Suppressor macrophage (primary cell): ENCODE results near the gene LIMD2.

Source experiments
- DNase-seq, 4 experiments: peaks; one replicate each; pipeline ENCODE4 v3.0.0-alpha.2; 2020 to 2022

Gene LIMD2

GRCh38 chr17:63681530-63681929, 18.4 kb downstream of the LIMD2 start:
- DNase-seq: no peak

DNA sequence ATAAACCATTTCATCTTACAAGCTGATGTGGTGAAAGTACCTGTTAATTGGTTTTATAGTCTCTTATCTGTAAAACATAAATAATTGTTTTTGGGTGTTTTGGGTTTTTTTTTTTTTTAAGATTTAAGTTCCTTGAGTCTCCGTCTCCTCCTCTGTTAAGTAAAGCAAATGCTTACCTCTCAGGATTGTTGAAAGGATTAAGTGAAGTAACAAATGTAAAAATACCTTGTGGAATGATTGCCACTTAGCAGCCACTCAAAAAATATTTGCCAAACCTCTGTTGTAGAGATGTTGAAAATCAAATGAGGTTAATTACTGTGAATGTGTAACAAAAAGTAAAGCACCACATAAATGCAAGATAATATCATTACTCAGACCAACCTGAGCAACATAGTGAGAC, 19.2 kb downstream of the LIMD2 start:
- DNase-seq: no peak

GRCh38 chr17:63679214-63679613, 20.7 kb downstream of the LIMD2 start:
- no peak for DNase-seq

DNA sequence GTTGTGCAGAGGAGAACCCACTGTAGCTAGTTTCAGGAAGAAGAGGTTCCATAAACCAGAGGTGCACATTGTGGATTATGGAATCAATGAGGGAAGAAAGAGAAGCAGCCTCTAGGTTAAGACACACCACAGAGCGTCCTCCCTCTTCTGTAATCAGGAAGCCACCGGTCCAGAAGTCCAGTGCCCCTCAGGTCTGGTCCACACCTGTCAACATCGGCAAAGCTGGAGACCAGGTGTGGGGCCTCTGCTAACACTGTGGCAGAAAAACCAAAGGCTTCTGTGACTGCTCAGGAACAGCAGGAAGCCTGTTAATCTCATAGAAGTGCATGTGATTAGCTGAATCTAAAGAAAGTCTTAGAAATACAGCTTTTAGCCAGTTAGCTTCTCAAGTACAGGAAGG, 23.3 kb downstream of the LIMD2 start:
- DNase-seq: no peak

DNA sequence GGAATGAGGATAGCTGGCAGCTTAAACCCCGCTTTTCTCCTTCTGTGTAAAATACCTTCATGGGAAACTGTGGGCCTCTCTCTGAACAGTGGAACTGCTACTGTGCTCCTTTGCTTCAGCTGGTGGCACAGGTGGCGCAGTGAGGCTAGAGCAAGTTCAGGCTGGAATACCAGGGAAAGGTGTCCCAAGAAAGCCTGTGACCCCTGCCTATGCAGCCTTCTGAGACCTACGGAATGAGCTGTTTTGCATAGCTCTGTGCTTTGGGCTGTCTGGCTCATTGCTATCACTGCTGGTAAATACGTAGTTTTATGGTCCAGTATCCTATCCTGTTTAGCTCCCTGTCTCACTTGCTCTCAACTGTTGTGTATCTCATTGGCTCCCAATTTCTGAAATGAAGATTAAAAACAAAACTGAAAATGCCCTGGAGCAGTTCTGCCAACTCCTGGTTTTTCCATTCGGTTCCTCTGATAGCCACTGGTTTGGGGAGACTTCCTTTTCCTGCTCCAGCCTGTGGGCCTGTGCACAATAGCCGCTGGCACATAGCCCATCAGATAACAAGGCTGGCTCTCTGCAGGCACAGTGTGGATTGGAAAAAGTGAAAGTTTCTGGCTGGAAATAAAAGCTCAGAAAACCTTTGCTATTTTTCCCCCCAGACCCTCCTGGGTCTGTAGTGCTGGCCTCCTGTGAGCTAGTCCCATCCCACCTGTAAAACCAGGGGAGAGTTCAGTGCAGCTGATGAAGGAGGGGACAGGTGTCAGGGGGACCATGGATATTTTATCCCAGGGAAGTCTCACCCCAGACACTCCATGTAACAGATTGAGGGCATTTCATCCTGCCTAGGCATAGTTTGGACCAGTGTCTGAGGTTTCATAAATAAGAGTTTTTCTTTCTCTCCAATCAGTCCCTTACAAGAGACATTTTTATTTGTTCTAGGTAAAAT, 24.0 kb downstream of the LIMD2 start:
- DNase-seq: peak in 3 of 4 experiments; percentile 49 to 59 (median 55)

GRCh38 chr17:63675231-63675606, 24.7 kb downstream of the LIMD2 start:
- DNase-seq: peak; percentile 38 to 59 (median 54)

GRCh38 chr17:63672856-63673255, 27.1 kb downstream of the LIMD2 start:
- DNase-seq: no peak

DNA sequence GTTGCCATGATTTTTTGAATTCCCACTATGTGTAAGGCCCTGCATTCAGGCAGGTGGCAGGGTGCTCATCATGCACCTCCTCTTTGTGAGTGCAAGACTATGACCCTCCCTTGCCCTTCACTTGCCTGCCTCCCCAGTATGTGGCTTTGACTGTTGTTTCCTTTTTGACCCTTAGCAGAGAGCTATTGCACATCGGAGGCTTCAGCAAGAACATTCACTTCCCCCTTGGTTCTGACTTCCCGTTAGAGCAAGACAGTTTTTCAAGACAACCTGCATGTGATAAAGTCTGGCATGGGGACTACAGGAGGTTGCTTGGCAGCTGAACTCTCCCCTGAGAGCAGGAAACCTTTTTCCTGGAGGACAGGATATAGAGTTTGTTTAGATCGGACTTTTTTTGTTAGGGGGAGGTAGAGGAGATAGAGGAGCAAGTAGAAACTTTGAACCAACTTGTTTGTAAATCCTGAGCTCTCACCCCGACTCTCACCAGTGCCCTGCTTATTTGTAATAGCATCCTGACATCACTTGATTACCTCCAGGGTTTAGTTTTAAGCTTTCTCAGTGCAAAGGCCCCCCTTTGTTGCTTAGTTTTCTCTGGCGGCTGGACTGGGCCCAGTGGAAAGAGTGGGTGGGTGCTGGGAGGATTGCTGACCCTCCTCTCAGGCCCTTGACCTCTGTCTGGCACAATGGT, 34.3 kb downstream of the LIMD2 start:
- DNase-seq: peak; percentile 76 to 93 (median 87)

- DNase-seq: no peak
Measured at GRCh38 chr17:63659850-63660249, 40.1 kb downstream of the LIMD2 start.

DNA sequence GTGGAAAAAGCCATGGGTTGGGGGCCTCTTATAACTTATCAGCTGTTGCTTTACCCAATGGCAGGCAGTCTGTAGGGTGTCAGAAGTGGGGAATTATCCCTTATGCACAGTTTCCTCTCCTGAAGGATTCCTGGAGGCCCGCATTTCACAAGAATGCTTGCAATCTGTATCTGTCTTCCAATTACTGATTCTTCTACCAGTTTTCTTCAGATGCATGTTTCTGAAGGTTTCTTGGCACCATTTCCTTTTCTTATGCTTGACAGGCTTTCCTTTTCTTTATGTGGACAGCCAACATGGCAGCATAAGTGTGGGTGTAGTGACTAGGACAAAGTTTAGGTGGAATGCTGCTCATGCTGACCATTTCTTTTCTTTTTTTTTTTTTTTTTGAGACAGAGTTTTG, 41.6 kb downstream of the LIMD2 start:
- DNase-seq: no peak

- no peak for DNase-seq
Measured at GRCh38 chr17:63657786-63658185, 42.1 kb downstream of the LIMD2 start.

GRCh38 chr17:63653050-63653449, 46.9 kb downstream of the LIMD2 start:
- no peak for DNase-seq

- DNase-seq: no peak
Measured at GRCh38 chr17:63652106-63652505, 47.8 kb downstream of the LIMD2 start.

DNA sequence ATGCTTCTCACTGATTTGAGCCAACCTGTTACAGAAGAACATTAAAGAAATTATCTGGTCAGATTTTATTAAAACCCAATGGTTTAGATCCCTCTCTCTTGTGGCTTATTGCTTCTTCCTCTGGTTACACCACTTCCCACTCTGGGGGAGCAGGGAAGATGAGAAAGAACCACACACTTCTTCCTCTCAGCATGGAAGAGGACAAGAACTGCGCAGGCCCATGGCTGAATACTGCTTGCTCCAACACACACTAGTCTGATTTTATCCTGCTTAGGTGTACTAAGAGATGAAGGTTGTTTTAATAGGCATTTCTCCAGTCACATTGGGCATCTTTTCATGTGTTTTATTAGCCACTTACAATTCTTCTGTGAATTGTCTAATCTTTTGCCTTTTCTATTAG, 50.1 kb downstream of the LIMD2 start:
- peak; percentile 51 to 80 (median 76) for DNase-seq

GRCh38 chr17:63647936-63648335, 52.0 kb downstream of the LIMD2 start:
- DNase-seq: peak in 1 of 4 experiments; percentile 17

GRCh38 chr17:63647065-63647725, 52.7 kb downstream of the LIMD2 start:
- no peak for DNase-seq

DNA sequence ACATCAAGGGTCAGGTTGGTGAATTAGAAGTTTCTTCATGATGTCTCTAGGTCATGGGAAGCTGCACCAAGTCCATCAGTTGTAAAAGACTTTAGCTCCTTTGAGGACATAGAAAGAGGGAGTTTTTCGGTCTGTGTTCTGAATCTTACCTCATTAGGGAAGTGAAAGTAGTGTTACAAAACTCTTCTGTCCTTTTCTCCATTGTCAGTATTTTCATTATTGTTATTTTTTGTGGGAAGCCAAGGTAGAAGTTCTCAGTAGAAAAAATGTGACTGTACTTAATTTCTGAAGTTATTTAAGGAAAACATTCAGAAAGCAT, 53.5 kb downstream of the LIMD2 start:
- peak; percentile 54 to 91 (median 76) for DNase-seq
